Measurements from ENCODE around the gene FOXK1. TPM values are rescaled to one million over a fixed set of nuclear protein-coding genes. Genes with fewer than 3 reads are reported as not detected.

The FOXK1 gene
- total and polyA plus RNA-seq, 2 of the 13 experiments (the other 11 are each of a cell fraction or from before 2014, with no cell fraction given), result 4.6 to 8.8 TPM

DNA sequence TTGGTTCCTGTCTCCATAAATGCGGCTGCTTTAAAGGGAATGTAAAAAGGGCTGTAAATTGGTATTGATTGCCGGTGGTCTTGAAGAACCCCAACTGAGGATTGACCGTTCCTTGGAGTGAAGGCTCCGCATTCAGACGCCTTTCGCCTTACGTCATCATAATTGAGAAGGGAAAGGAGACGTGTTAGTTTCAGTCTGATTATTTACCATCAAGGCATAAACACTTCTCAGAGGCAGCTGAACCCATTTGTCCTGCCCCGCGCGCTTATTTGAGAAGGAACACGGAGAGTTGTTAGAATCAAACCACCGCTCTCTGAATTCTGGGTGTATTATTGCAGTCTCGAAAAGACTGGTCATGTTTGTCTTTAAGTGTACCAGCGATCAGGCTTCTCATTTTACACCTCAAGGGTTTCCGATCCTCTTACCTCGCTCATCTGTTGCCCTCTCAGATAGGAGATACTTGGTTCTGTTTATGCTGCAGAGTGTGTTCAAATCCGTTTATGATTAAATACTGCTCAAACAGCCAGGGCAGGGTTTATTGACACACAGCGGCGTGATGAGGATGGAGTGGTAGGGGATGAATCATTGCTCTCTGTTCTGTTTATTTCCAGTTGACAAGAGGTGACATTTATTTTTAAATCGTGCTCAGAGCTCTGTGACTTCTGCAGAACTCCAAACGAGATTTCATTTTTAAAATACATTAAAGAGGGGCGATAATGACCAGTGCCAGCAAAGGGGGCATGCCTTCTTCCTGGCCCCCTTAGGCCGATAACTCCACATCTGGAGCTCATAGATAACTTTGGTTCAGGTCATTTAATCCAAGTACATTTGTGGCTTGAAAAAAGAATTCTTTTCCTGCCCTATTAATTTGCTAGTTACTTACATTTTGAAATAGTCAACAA lies 30.4 kb downstream of the FOXK1 start (continued):
- TF ChIP-seq KDM3A (CRISPR knock-in tag; IDR thresholded peaks at IDR 0.05; ENCODE audit: low read depth), result no peak
- TF ChIP-seq, protein P1, sequence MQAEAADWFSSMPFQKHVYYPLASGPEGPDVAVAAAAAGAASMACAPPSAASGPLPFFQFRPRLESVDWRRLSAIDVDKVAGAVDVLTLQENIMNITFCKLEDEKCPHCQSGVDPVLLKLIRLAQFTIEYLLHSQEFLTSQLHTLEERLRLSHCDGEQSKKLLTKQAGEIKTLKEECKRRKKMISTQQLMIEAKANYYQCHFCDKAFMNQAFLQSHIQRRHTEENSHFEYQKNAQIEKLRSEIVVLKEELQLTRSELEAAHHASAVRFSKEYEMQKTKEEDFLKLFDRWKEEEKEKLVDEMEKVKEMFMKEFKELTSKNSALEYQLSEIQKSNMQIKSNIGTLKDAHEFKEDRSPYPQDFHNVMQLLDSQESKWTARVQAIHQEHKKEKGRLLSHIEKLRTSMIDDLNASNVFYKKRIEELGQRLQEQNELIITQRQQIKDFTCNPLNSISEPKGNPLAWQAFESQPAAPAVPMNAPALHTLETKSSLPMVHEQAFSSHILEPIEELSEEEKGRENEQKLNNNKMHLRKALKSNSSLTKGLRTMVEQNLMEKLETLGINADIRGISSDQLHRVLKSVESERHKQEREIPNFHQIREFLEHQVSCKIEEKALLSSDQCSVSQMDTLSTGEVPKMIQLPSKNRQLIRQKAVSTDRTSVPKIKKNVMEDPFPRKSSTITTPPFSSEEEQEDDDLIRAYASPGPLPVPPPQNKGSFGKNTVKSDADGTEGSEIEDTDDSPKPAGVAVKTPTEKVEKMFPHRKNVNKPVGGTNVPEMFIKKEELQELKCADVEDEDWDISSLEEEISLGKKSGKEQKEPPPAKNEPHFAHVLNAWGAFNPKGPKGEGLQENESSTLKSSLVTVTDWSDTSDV (CRISPR knock-in tag; IDR thresholded peaks at IDR 0.05), result no peak
- TF ChIP-seq, protein P2, sequence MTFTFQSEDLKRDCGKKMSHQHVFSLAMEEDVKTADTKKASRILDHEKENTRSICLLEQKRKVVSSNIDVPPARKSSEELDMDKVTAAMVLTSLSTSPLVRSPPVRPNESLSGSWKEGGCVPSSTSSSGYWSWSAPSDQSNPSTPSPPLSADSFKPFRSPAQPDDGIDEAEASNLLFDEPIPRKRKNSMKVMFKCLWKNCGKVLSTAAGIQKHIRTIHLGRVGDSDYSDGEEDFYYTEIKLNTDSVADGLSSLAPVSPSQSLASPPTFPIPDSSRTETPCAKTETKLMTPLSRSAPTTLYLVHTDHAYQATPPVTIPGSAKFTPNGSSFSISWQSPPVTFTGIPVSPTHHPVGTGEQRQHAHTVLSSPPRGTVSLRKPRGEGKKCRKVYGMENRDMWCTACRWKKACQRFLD (CRISPR knock-in tag; IDR thresholded peaks at IDR 0.05; ENCODE audit: borderline replicate concordance), result no peak
- no peak for TF ChIP-seq PHB2 (IDR thresholded peaks at IDR 0.05; ENCODE audit: partially characterized antibody)
- no peak for TF ChIP-seq ZNF766 (CRISPR knock-in tag; IDR thresholded peaks at IDR 0.05; ENCODE audit: borderline replicate concordance)
- TF ChIP-seq POGK (CRISPR knock-in tag; conservative IDR thresholded peaks at IDR 0.05), result no peak
- no peak for TF ChIP-seq ZNF850 (CRISPR knock-in tag; conservative IDR thresholded peaks at IDR 0.05)
- no peak for TF ChIP-seq THYN1 (CRISPR knock-in tag; IDR thresholded peaks at IDR 0.05; ENCODE audit: borderline replicate concordance, low read depth)
- TF ChIP-seq CREBL2 (CRISPR knock-in tag; IDR thresholded peaks at IDR 0.05; ENCODE audit: borderline replicate concordance), result no peak
- no peak for TF ChIP-seq ELF1 (CRISPR knock-in tag; IDR thresholded peaks at IDR 0.05)
- TF ChIP-seq JUN (CRISPR knock-in tag; IDR thresholded peaks at IDR 0.05), result no peak
- no peak for TF ChIP-seq ZNF619 (CRISPR knock-in tag; IDR thresholded peaks at IDR 0.05)
- TF ChIP-seq CENPT (CRISPR knock-in tag; IDR thresholded peaks at IDR 0.05; ENCODE audit: low read depth), result no peak

Data from HepG2 (cell line).